Gastroesophageal sphincter (tissue), 4 donors: ENCODE measurements around the gene CLIP3. TPM values are rescaled to one million over a fixed set of nuclear protein-coding genes. Genes with fewer than 3 reads are reported as not detected.

ENCODE experiments used
- ATAC-seq: fragments of 150-250 bp; one replicate; pipeline ENCODE4 v1.9.1; 2016; ENCODE audit warnings: mild to moderate bottlenecking, moderate library complexity
- H3K27ac ChIP-seq, 4 donors: fragments of 200-600 bp; sonication (generic) in 3 of 4; 1 replicate in 3 of 4; 2 replicates in 1 of 4; pipeline ENCODE4 v1.5.1; 2016 to 2019
- H3K27me3 ChIP-seq: fragments of 200-600 bp; sonication (generic); one replicate; pipeline ENCODE4 v1.5.1; 2019
- H3K36me3 ChIP-seq, 2 donors: fragments of 200-600 bp; sonication (generic); one replicate each; pipeline ENCODE4 v1.5.1; 2019; ENCODE audit warnings: control low read depth in 1 of 2
- H3K4me1 ChIP-seq, 3 donors: fragments of 200-600 bp; sonication (generic); 1 replicate in 2 of 3; 2 replicates in 1 of 3; pipeline ENCODE4 v1.5.1; 2016 to 2019; ENCODE audit warnings: control low read depth in 2 of 3
- H3K4me3 ChIP-seq, 2 donors: fragments of 200-600 bp; sonication (generic); one replicate each; pipeline ENCODE4 v1.5.1; 2019; ENCODE audit warnings: mild to moderate bottlenecking in 1 of 2, moderate library complexity in 1 of 2
- H3K9me3 ChIP-seq, 3 donors: fragments of 200-600 bp; sonication (generic); one replicate each; pipeline ENCODE4 v1.5.1; 2017 to 2019; ENCODE audit warnings: control low read depth in 2 of 3
- EP300 ChIP-seq: sonication (generic); formaldehyde crosslinking; IDR thresholded peaks from one replicate; pipeline ENCODE4 v1.6.1; 2017; ENCODE audit warnings: antibody characterized with exemption, mild to moderate bottlenecking
- POLR2A ChIP-seq, 2 donors: fragments of 450-650 bp; IDR thresholded peaks; one replicate each; pipeline ENCODE4 v1.6.1; 2017; ENCODE audit warnings: antibody characterized with exemption in 2 of 2, mild to moderate bottlenecking in 2 of 2, moderate library complexity in 1 of 2
- POLR2AphosphoS5 ChIP-seq: sonication (generic); formaldehyde crosslinking; IDR thresholded peaks from one replicate; pipeline ENCODE4 v1.6.1; 2017; ENCODE audit warnings: antibody characterized with exemption
- WGBS, 2 donors: methylation state at CpG; one replicate each; pipeline ENCODE4 v1.1.5; 2018; ENCODE audit warnings: low coverage in 1 of 2; 5-methylcytosine and 5-hydroxymethylcytosine counted together
- total RNA-seq, 4 donors: library from RNA; depleted of rRNA; stranded (reverse); fragments of >200 nt; gene quantifications; one replicate each; pipeline ENCODE4 v1.1.0, GENCODE V29; 2016
- TF ChIP-seq, protein P1 (sequence below), 4 experiments: fragments of 200-600 bp in 2 of 4; fragments of 450-650 bp in 2 of 4; sonication (generic) in 1 of 4; IDR thresholded peaks; one replicate each; pipeline ENCODE4 v1.5.1; 2017 to 2019; ENCODE audit warnings: antibody characterized with exemption in 4 of 4, mild to moderate bottlenecking in 2 of 4, moderate library complexity in 2 of 4

The CLIP3 gene
- total RNA-seq, 4 donors from 2014 or later, result 26.8 to 66.2 (median 31.1) TPM

DNA sequence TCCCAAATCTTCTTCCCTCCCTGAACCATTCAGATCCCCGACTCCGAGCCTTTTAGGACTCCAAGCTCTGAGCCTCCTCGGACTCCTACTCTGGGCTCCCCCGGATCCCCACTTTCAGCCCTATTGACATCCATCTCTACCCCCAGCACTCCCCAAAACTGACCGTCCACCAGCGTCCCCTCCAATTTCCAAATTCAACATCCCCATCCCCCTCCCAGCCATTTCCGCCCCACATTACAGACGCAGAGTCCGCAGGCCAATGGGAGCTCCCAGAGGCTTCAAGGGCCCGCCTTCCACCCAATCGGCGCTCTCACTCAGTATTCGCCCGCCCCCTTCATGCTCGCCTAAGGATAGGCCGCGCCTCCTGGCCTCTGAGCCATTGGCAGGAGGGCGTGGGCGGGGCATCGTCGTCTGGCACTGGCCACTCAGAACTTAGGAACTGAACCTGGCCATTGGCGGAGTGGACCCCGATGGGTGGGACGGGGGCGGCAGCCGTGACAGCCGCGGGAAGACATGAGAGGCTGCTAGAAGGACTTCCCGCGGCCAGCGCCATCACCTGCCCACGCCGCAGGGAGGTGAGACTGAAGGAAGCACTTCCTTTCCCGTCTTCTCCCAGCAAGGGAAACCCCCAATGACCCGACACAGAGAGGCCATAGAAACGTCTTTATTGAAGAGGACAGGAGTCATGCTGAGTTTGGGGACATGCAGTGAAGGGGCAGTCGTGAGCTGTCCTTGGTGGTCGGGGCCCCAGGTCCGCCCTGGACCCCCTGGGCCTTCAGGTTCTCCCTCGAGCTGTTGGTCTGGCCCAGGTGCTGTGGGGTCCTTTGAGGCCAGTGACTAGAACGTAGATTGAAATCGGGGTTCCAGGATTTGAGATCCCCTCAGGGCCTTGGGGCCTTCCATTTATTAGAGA lies 18.4 kb downstream of the CLIP3 start, which contains the start of gene ALKBH6:
Gene ALKBH6, minus strand, starts transcription at position 202 of the 913 bp plus-strand sequence. CDS start 816 bp downstream, outside the sequence.
- Histone ChIP-seq H3K36me3 (peaks cover 0 to 39% of the 10 kb centered on the region in 2 donors), H3K27ac (peak within 1 kb of the TSS; percentile 74 to 87 (median 86)), H3K4me3 (peak within 1 kb of the TSS; percentile 52 to 71), H3K4me1 (peaks cover 0 to 30% (median 16%) of the 10 kb centered on the region in 3 donors), H3K9me3 (no peaks in the 10 kb centered on the region), H3K27me3 (no peaks in the 10 kb centered on the region)
- TF ChIP-seq, protein P1, sequence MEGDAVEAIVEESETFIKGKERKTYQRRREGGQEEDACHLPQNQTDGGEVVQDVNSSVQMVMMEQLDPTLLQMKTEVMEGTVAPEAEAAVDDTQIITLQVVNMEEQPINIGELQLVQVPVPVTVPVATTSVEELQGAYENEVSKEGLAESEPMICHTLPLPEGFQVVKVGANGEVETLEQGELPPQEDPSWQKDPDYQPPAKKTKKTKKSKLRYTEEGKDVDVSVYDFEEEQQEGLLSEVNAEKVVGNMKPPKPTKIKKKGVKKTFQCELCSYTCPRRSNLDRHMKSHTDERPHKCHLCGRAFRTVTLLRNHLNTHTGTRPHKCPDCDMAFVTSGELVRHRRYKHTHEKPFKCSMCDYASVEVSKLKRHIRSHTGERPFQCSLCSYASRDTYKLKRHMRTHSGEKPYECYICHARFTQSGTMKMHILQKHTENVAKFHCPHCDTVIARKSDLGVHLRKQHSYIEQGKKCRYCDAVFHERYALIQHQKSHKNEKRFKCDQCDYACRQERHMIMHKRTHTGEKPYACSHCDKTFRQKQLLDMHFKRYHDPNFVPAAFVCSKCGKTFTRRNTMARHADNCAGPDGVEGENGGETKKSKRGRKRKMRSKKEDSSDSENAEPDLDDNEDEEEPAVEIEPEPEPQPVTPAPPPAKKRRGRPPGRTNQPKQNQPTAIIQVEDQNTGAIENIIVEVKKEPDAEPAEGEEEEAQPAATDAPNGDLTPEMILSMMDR (IDR thresholded peaks at IDR 0.05), result peak in 1 of 4 experiments; percentile 20
- TF ChIP-seq POLR2AphosphoS5 (peak; percentile 61), POLR2A (IDR thresholded peaks at IDR 0.05) (peak; percentile 9 to 40), EP300 (no peak)
- WGBS, 2 donors, result 0 to 3% methylated on average over 9 to 10 of the region's 42 CpGs
- peak; percentile 99 for ATAC-seq

DNA sequence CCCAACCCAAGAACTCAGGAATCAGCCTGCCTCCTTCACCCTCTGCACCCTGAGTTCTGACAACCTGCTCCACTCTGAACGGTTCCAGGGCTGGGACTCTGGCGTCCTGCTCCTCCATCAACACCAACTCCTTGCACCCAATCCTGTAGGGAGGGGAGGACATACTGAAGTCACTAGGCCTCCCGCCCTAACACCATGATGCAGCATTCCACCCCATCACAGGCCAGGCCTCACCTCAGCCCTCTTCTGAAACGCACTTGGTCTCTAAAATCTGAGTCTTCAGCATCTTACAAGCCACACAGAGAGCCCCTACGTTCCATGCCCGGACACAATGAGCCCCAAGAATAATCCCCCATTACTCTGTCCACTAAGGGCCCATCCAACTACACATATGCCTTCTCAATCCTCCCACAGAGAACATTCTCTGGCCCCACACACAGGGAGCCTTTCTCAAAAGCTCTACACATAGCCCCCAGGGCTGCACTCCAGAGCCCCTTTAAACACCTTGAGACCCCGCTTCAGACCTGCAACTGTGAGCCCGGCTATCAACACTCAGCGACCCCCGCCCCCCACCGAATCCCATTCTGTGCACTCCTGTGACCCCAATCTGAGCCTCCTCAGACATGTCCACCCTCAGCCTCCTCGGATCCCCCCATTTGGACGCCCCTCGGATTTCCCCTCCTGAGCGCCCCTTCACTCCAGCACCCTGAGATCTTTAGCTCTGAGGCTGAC lies 19.2 kb downstream of the CLIP3 start:
- TF ChIP-seq POLR2A (IDR thresholded peaks at IDR 0.05) (no peak), POLR2AphosphoS5 (no peak), EP300 (no peak)
- TF ChIP-seq, protein P1 (IDR thresholded peaks at IDR 0.05), result no peak
- Histone ChIP-seq H3K36me3 (peaks cover 0 to 31% of the 10 kb centered on the region in 2 donors), H3K4me1 (peaks cover 0 to 39% (median 16%) of the 10 kb centered on the region in 3 donors), H3K4me3 (peak overlapping the region; percentile 52 to 71), H3K9me3 (no peaks in the 10 kb centered on the region), H3K27me3 (no peaks in the 10 kb centered on the region), H3K27ac (peak overlapping the region; percentile 74 to 87 (median 86))
- ATAC-seq, result no peak
- WGBS, 2 donors, result 5 to 23% methylated on average over 7 to 11 of the region's 15 CpGs

DNA sequence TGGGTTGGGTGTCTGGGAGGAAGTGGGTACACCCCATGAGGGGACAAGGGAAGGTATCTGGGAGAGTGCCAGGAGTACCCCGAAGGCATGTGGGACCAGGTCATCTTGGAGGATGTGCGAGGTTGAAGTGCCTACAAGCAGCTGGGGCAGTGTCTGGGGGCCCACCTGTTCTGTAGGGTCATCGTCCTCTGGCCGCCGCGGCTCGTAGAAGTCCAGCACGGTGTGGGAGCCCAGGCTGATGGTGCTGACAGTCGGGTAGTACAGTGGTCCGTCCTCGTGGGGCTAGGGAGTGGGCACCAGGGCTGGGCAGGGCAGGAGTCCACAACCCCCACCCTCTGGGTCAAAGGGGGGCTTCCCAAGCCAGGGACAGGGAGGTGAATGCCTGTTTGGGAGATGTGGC lies 22.3 kb downstream of the CLIP3 start:
- WGBS, 2 donors, result 91 to 100% methylated on average over 1 to 6 of the region's 11 CpGs
- TF ChIP-seq POLR2AphosphoS5, result no peak
- TF ChIP-seq EP300, result no peak
- no peak for TF ChIP-seq POLR2A (IDR thresholded peaks at IDR 0.05)
- TF ChIP-seq, protein P1 (IDR thresholded peaks at IDR 0.05), result no peak
- no peak for ATAC-seq
- H3K9me3 ChIP-seq, result no peaks in the 10 kb centered on the region
- H3K4me1 ChIP-seq, result peaks cover 0 to 40% (median 16%) of the 10 kb centered on the region in 3 donors
- H3K36me3 ChIP-seq, result peaks cover 0 to under 1% of the 10 kb centered on the region in 2 donors
- H3K27ac ChIP-seq, result peak overlapping the region in 3 of 4 donors; percentile 81 to 82 (median 81)
- no peaks in the 10 kb centered on the region for H3K27me3 ChIP-seq
- no peak overlapping the region for H3K4me3 ChIP-seq

DNA sequence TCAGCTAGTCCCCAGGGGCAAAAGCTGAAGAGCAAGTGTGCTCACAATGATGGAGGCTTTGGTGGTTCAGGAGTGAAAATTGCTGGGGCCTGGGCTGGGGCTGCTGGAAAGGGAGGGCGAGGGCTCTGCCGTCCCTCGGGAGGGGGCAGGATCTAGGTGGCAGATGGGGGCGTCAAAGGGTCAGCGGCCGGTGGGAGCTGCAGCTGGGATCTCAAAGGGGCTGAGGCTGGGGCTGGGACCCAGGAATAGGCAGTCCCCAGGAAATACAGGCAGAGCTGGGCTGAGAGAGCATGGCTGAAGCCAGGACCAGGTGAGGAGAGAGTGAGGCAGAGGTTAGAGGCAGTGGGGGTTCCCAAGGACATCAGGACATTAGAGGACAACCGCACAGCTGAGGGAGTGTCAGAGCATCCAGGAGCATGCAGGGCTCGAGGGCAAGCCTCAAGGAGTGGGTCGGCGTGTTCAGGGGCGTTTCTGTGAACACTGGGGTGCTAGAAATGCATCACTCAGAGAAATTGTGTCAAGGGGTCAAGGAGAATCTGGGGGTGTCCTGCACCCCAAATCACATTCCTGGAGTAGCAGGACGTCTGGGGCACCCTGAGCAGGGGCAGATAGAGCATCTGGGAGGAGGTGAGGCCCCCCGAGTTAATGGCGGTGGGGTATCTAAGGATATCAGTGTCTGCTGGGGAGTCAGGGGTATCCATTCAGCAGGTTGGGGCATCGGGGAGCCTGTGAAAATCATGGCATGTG lies 22.9 kb downstream of the CLIP3 start:
- H3K36me3 ChIP-seq, result no peaks in the 10 kb centered on the region
- no peak for ATAC-seq
- WGBS, 2 donors, result 64 to 67% methylated on average over 1 to 9 of the region's 15 CpGs

More for the DNA sequence above, 22.9 kb downstream of the CLIP3 start:
- Histone ChIP-seq H3K27ac (peak overlapping the region; percentile 55 to 82 (median 81)), H3K4me3 (peak overlapping the region; percentile 28 to 52), H3K27me3 (no peaks in the 10 kb centered on the region), H3K4me1 (peaks cover 0 to 38% (median 16%) of the 10 kb centered on the region in 3 donors), H3K9me3 (no peaks in the 10 kb centered on the region)
- no peak for TF ChIP-seq POLR2A (IDR thresholded peaks at IDR 0.05)
- TF ChIP-seq, protein P1 (IDR thresholded peaks at IDR 0.05), result no peak
- no peak for TF ChIP-seq POLR2AphosphoS5
- no peak for TF ChIP-seq EP300
